Measurements from ENCODE around the gene PER2.
A peak's percentile ranks its signal among the peaks of the same experiment; 100 is the strongest.

The PER2 gene

DNA sequence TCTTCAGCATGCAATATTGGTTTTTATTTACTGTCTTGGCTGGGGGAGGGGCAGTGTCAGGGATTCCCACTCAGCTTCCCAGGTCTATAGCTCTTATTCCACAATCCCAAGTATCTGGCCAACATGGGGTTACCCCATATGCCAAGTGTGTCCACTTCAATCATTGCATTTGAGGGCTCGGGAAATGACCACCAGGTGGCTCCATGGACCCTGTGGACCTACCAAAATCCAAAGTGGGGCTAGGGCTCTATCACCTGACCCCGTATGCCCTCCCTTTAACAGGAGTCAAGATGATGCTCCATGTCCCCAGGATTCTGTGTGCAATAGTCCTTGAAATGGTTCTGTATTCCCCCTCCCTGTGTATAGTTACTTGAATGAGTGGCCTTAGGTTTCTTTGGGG, 19.8 kb upstream of the PER2 start:
- no peak for DNase-seq (ENCODE audit: low read depth)

- no peak for DNase-seq (ENCODE audit: low read depth)
Observed at GRCh38 chr2:238306672-238306998, 18.2 kb upstream of the PER2 start.

DNA sequence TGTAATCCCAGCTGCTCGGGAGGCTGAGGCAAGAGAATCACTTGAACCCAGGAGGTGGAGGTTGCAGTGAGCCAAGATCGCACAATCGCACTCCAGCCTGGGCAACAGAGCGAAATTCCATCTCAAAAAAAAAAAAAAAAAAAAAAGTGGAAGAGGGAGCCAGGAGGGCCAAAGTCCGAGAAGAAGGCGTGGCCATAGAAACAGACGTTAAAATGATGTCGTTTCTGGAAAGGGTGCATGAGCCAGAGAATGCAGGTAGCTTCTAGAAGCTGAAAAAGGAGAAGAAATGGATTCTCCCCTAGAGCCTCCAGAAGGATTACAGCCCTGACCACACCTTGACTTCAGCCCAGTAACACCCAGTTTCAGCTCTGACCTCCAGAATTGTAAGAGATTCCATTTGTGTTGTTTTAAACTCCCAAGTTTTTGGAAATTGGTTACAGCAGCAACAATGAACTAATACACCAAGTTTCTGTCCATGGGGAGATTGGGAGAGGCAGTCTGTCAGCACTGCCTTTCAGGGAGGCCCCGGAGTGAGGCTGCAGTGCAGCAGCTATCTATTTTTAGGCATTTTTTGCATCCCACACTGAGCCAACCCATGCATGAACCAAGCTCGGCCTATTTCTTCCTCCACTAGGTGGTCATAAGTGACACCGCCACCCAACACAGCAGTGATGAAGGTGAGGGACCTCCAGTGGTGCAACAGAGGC, 17.7 kb upstream of the PER2 start:
- no peak for DNase-seq (ENCODE audit: low read depth)

- DNase-seq (ENCODE audit: low read depth): no peak
Observed at GRCh38 chr2:238305092-238305862, 16.9 kb upstream of the PER2 start.

GRCh38 chr2:238304116-238304515, 15.7 kb upstream of the PER2 start:
- no peak for DNase-seq (ENCODE audit: low read depth)

- DNase-seq (ENCODE audit: low read depth): no peak
Observed at GRCh38 chr2:238302751-238303150, 14.3 kb upstream of the PER2 start.

- no peak for DNase-seq (ENCODE audit: low read depth)
Observed at GRCh38 chr2:238302087-238302486, 13.7 kb upstream of the PER2 start.

- DNase-seq (ENCODE audit: low read depth): no peak
Observed at GRCh38 chr2:238299803-238300202, 11.4 kb upstream of the PER2 start.

DNA sequence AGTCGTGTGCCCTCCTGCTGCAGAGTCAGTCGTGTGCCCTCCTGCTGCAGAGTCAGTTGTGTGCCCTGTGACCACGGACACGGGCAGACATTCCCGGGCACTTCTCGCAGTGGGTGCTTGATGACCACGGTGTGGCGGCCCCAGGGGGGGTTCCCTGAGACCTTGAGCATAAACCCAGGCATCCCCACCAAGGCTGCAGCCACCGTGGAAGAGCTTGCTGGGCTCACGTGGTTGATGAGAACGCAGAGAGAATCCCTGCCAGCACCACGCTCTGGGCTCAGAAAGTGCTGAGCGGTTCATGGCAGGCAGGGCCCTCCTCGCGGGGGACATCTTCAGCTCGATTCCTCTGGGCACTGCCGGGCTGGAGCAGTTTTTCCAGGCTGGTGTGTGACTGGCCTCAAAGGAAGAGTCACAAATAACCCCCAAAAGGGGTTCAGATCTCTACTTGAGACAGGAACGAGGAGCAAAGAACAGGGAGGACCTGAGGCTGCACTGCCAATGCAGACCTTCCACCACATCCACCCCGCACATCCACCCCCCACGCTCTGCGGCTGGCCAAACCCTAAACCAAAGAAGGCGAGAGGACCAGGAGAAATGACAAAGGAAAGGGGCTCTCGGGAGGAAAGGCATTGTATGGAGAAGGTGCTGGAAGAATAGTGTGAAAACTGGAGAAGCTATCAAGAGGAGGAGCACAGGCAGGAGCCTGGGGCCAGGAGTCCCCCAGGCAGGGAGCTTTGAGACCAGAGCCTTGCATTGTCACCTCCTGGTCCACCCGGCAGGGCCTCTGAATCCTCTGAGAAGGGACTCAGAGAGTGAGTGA, 8.4 kb upstream of the PER2 start:
- DNase-seq (ENCODE audit: low read depth): no peak

- no peak for DNase-seq (ENCODE audit: low read depth)
Observed at GRCh38 chr2:238295144-238296112, 7.0 kb upstream of the PER2 start.

DNA sequence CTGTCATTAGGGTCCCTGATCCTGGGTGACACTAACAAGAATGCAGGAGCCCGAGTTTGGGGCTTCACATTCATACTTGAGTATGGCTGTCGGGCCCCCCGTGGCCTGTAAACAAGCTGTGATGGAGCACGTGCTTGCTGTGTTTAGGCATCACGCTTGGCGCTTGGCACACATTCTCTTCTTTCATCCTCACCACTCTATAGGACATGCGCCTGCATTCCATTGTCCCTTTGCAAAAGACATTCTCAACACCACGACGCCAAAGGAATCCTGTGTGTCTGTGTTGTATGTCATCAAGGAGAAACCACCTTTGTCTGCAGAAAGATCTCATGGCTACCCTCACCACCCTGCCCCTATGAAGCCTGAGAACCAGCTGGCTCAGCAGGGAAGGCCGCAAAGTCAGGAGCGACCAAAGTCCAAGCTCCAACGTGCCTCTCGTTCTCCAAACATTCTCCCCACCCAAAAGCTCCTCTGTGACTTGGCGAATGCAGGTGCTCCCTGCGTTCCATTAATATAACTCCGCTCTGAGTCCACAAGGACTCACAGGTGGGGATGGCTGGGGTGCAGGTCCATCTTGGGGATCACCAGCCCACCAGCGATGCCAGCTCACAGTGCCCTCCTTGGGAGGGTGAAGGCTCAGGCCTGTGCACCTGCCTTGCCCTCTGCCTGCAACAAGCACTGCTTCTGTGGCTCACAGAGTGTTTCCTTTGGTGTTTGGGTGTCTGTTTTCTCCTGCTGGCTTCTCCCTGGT, 6.2 kb upstream of the PER2 start:
- no peak for DNase-seq (ENCODE audit: low read depth)

GRCh38 chr2:238294046-238294392, 5.6 kb upstream of the PER2 start:
- DNase-seq (ENCODE audit: low read depth): no peak

DNA sequence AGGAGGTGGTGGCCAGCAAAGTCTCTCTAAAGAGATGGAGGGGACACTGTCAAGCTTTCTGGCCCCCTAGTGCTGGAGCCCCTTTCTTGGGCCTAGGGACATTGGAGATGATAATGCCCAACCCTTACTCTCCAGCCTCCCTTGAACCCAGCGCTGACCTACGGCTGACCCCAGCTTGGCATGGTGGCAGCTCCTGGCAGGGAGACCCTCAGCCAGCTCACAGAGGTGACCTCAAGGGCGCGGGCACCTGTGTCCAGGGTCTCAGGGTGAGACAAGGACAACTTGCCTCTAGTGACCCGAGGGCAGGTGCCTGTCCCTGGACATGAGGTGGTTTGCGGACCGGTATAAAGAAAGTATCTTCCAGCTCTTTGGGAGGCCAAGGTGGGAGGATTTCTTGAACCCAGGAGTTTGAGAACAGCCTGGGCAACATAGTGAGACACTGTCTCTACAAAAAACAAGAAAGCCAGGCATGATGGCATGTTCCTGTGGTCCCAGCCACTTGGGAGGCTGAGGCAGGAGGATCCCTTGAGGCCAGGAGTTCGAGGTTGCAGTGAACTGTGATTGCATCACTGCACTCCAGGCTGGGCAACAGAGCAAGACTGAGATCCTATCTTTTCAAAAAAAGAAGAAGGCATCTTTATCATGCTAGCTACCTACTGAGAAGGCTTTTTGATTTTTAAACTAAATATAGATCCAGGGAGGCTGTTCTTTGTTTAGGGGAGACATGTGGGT, 3.3 kb upstream of the PER2 start:
- no peak for DNase-seq (ENCODE audit: low read depth)

DNA sequence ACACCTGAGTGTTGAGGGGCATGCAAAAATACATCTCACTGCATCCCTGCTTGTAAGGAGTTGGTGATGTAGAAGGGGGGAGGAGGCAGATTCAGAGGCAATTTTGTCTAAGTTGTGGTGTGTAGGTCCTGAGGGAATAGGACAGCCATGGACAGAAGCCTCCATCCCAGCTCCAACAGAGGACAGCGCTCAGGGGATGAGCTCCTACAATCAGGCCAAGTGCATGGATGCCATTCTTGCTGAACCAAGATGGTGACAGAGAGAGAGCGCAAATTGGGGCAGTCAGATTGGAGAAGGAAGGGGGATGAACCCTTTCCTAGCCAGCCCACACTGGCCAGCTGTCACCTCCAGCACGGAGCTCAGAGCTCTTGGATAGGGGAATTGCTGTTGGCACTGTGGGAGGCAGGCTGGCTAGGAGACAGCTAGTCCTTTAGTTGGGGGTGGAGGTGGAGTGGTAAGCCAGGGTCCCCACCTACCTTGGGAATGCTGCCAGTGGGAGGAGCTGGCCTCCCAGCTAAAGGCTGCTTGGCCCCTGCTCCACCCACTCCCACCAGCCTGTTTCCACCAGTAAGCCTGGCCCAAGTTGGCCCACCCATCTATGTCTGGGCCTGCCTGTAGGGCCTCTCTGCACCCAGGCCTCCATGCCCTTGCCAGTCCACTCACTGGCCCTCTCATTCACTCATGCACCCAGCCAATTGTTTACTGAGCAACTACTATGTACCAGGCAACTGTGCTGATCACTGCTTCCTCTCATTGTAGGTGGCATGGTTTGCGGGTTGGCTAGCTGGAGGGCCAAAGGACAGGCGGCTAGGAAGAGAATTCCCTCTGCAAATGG, 2.5 kb upstream of the PER2 start:
- DNase-seq (ENCODE audit: low read depth): no peak

DNA sequence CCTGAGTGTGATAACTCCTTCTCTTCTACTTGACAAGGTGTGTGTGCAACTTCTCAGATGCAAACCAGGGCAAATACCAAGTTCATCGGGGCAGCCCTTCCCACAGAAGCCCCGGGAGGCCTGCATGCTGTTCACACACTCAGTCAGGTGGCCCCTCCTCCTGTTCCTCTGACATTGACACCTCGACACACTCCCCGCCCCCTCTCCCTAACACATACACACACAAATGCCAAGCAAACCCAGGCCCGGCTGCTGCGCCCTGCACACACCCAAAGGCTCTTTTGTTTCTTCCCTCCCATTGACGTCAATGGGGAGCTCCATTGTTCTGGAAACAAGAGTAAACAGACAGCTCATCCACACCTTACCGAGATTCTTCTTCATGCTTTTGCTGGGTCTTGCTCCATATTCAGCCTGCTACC, 1.7 kb upstream of the PER2 start:
- peak; percentile 46 for DNase-seq (ENCODE audit: low read depth)

GRCh38 chr2:238289574-238289973, 1.2 kb upstream of the PER2 start:
- no peak for DNase-seq (ENCODE audit: low read depth)

- peak; percentile 96 for DNase-seq (ENCODE audit: low read depth)
Observed at GRCh38 chr2:238288650-238289573, 502 bp upstream of the PER2 start.

DNA sequence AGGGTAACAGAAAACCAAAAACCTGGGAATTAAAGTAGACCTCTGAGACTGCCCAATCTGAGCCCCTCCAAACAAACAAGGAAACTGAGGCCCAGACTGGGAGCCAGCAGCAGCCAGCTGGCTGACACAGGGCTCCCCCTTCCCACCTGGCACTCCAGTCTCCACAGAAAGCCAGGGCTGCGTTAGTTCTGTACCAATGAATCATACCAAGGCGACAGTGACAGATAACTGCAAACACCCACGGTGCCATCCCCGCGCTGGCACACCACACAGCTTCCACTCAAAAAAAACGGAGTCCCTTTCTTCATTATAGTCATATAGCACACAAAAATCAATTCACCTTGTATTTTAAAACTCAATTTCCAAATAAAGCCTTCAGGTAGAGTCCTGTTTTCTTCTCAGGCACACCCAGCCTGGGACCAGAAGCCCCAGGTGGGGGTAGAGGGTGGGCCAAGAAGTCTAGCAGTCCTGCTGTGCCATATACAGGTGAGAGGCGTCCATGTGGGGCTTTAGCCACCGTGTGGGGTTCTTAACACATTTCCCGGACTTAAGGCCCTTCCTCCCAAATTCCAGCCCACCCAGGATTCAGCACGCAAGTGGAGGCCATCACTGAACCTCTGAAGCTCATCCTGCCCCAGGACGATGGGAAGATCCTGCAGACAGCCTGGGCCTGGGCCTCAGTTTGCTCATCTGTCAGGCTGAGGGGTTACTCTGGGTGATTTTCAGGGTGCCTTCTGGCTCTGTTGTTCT, 1.2 kb downstream of the PER2 start:
- no peak for DNase-seq (ENCODE audit: low read depth)
